NOMO-1 (cell line): ENCODE results near the gene ARL4A.

Experiments used
- DNase-seq, 2 experiments: peaks; one replicate each; lab custom pipeline; 2025; ENCODE audit not compliant: unreplicated experiment in 2 of 2; lab: John Stamatoyannopoulos, UW

The ARL4A gene

DNA sequence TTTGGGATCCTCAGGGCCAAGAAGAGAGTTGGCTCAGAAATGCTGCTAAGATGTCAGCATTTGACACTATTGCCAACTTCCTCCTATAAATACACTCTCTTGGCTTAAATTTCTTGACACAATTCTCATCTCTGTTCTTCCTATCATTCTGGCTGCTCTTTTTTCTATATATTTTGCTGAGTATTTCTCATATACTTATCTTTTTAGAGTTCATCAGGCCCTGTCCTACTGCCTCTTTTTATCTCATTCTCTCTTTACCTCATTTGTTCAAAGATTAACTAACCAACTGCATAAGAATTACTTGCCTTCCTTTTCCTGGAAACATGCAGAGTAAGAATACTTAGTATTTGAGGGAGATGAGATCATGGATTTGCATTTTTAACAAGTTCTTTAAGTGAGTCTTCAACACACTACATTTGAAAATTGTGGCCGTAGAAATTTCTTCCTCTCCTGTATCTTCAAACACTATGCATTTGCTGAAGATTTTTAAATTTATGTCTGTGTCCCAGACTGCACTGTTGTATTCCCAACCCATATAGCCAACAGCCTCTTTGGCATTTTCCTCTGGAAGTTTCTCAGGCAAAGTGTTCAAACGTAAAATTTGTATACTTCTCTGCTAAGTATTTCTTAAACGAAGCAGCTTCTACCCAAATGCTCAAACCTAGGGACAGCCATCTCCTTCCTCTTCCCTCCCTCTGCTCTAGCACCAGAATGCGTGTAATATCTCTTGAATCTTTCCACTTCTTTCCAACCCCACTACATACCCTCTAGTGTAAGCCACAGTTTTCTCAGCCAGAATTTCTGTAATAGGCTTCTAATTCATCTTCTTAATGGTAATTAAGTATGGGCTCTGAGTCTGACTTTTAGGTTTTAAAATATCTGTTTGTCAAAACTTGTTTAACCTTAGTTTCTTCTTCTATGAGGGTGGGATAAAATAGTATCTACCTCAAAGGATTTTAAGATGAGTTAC lies 35.5 kb downstream of the ARL4A start:
- no peak for DNase-seq

GRCh38 chr7:12725575-12726316 lies 38.3 kb downstream of the ARL4A start:
- no peak for DNase-seq

DNA sequence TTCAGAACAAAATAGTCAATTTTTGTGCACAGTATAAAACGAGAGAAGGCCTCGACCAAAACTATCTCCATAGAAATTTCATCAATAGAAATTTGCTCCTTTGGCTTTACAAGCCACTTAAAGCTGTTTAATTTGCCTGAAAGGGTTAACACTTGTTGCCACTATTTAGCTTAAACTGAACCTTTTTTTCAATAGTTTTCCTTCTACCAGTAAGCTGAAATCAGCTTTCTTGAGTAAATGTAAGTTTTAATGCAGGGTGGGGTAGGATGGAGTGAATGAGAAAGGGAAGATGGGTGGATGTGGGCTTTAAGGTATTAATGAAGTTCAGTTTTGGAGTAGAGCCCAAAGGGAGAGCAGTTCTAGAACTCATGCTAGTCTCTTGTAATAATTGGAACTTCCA lies 39.5 kb downstream of the ARL4A start:
- DNase-seq: no peak

DNA sequence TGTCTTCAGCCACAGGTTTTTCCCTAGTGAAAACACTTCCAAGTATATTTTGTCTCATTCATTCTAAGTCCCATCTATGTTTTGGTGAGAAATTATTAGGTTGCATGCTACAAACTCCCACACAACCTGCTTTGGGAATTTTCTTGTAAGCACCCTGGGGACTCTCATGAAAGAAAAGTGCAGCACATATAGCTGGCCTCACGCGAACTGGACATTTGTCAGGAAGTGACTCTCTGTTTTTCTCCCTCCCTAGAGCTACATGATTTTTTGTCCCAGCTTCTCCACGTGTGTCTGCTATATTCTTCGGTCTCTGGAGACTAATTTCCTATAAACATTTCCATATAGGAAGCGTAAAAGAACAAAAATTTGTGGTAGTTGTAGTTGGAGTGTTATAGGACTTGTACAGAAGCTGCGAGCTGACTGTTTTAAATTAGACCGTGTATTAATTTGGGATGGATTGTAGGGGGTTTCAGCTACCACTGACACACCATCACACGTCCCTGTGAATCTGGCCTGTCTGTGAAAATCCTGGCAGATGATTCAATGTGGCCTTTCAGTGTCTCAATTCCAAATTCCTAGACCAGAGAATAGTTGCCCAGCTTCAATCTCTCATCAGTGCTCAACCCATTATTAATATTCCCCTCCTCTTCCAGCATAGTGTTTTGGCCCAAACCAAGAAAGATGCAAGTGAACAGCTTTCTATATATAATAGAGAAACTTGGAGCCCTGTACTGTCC lies 40.2 kb downstream of the ARL4A start:
- no peak for DNase-seq

GRCh38 chr7:12728192-12728538 lies 40.7 kb downstream of the ARL4A start:
- DNase-seq: no peak

- peak; percentile 21 to 28 for DNase-seq
Observed at GRCh38 chr7:12729112-12729511, 41.7 kb downstream of the ARL4A start.

DNA sequence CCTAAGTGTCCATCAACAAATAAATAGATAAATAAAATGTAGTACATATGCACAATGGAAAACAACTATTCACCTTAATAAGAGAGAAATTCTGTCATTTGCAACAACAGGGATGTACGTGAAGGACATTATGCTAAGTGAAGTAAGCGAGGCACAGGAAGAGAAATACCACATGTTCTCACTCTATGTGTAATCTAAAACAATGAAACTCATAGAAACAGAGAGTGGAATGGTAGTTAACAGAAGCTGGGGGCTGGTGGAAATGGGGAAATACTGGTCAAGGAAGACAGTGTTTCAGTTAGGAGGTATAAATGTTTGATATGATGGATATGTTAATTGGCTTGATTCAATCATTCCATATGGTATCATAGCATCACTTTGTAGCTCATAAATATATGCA lies 43.1 kb downstream of the ARL4A start:
- DNase-seq: peak in 1 of 2 experiments; percentile 9

GRCh38 chr7:12731214-12731656 lies 43.8 kb downstream of the ARL4A start:
- no peak for DNase-seq

DNA sequence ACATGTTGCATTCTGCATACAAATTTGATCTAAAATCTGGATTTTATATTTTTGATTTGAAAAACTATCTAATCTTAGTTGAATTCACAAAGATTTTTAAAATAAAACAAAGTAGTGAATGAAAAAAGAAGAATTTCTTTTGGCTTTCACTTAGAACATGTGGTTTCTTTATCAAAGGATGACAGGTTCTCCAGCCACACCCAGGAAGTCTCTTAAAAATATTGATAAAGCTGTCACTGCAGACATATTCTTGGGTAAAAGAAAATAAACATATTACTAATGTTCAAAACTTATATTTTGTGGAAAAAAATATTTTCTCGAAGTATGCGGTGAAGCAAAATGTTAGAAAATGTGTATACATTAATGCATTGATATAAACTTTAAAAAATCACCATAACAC lies 44.3 kb downstream of the ARL4A start:
- no peak for DNase-seq

GRCh38 chr7:12732428-12732827 lies 45.0 kb downstream of the ARL4A start:
- DNase-seq: no peak

GRCh38 chr7:12735923-12736322 lies 48.5 kb downstream of the ARL4A start:
- DNase-seq: no peak

GRCh38 chr7:12737373-12737772 lies 49.9 kb downstream of the ARL4A start:
- no peak for DNase-seq

DNA sequence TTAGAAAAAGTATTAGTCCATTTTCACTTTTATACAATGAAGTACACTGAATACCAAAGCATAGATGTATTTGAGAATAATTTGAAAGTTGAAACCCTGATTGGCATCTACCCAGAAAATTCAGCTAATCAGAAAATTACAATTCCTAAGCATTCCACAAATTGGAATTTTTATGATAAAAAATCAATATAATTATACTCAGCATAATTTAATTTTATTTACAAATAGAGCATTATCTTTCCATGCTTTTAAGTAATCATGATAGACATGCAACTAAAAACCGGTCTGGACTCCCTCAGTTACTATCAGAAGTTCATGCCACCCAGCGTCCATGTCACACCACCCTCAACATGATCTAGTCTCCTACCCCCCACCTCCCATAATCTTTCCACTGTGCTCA lies 50.4 kb downstream of the ARL4A start:
- DNase-seq: no peak

- no peak for DNase-seq
Observed at GRCh38 chr7:12738665-12739064, 51.2 kb downstream of the ARL4A start.
